Ovary (tissue), 3 donors: ENCODE data around the gene NT5C2.

Experiments
- CTCF ChIP-seq, 3 donors: fragments of 450-650 bp in 2 of 3; fragments of 200-600 bp in 1 of 3; IDR thresholded peaks; one replicate each; pipeline versions ENCODE4 v1.5.1 to v1.8.0; 2016 to 2022; ENCODE audit warnings: antibody characterized with exemption in 3 of 3, mild to moderate bottlenecking in 1 of 3
- POLR2A ChIP-seq: fragments of 450-650 bp; IDR thresholded peaks from one replicate; pipeline ENCODE4 v1.6.1; 2017; ENCODE audit warnings: antibody characterized with exemption, mild to moderate bottlenecking, moderate library complexity
- donor health status: DM: no; HTN: no; CAD: no.

GRCh38 chr10:103045961-103046360 lies 147.1 kb downstream of the NT5C2 start:
- TF ChIP-seq POLR2A (no peak), CTCF (IDR thresholded peaks at IDR 0.05) (no peak)
